ENCODE data around the gene CHCHD6. TPM values are rescaled to one million over a fixed set of nuclear protein-coding genes. Genes with fewer than 3 reads are reported as not detected.
A peak's percentile ranks its signal among the peaks of the same experiment; 100 is the strongest.

CHCHD6 gene
- total RNA-seq, 1 experiment from 2014 or later, result 47.7 TPM

DNA sequence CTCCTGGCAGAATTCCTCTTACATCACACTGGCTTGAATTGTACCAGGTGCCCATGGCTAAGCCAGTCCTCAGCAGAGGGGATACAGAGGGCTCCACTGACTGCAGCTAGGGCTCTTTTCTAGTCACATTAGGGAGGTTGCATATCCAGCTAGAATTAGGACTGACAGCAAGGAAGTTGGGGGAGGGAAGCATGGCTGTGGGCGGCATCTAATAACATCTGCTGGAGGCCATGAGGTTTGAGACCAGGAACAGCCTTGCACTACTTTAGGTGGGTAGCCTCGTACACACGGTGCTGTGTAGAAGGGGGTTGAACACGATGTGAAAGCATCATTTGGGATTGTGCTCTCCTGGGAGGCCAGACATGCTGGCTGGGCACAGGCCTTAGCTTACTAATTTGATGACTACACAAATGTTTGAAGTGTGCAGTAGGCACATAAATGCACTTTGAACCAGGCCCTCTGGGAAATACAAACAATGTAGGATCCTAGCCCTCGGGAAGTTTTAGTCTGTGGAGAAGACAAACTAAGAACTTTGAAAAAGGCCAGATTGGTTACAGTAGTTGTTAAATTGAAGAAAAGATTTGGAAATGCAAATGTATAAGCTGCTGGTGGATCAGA, 30.2 kb downstream of the CHCHD6 start:
- Histone ChIP-seq H3K9me2 (ENCODE audit: insufficient read depth) (no peaks in the 10 kb centered on the region), H2AFZ (no peak overlapping the region), H3K79me2 (ENCODE audit: low read depth) (no peaks in the 10 kb centered on the region), H3K36me3 (ENCODE audit: low read depth) (peaks cover 5% of the 10 kb centered on the region; the same call in 1 of the 2 replicates), H3K27ac (no peak overlapping the region), H4K20me1 (ENCODE audit: insufficient read depth) (0 out of 2 replicates have a peak, but pooled peaks cover 3% of the 10 kb centered on the region), H3F3A (ENCODE audit: insufficient read depth, low read depth) (no peaks in the 10 kb centered on the region), H3K4me2 (no peak overlapping the region), H3K9me3 (ENCODE audit: insufficient read depth, low read depth) (no peaks in the 10 kb centered on the region), H3K27me3 (ENCODE audit: insufficient read depth, low read depth) (no peaks in the 10 kb centered on the region), H3K4me1 (replicated peaks; ENCODE audit: insufficient read depth) (no peaks in the 10 kb centered on the region), H3K4me3 (no peak overlapping the region)
- DNase-seq, result no peak
- TF ChIP-seq EZH2 (IDR thresholded peaks at IDR 0.05; ENCODE audit: low read depth), result no peak
- TF ChIP-seq, protein P1, sequence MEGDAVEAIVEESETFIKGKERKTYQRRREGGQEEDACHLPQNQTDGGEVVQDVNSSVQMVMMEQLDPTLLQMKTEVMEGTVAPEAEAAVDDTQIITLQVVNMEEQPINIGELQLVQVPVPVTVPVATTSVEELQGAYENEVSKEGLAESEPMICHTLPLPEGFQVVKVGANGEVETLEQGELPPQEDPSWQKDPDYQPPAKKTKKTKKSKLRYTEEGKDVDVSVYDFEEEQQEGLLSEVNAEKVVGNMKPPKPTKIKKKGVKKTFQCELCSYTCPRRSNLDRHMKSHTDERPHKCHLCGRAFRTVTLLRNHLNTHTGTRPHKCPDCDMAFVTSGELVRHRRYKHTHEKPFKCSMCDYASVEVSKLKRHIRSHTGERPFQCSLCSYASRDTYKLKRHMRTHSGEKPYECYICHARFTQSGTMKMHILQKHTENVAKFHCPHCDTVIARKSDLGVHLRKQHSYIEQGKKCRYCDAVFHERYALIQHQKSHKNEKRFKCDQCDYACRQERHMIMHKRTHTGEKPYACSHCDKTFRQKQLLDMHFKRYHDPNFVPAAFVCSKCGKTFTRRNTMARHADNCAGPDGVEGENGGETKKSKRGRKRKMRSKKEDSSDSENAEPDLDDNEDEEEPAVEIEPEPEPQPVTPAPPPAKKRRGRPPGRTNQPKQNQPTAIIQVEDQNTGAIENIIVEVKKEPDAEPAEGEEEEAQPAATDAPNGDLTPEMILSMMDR (conservative IDR thresholded peaks at IDR 0.05), result no peak
- POLR2A ChIA-PET (ENCODE audit: unreplicated experiment), result no interaction called here
- CTCF ChIA-PET, result no interaction called here
- intact Hi-C loops (cut with micrococcal nuclease; ENCODE audit: unreplicated experiment), result no loop called here
- no TSS peak for BruUV-seq (replicated peaks)

DNA sequence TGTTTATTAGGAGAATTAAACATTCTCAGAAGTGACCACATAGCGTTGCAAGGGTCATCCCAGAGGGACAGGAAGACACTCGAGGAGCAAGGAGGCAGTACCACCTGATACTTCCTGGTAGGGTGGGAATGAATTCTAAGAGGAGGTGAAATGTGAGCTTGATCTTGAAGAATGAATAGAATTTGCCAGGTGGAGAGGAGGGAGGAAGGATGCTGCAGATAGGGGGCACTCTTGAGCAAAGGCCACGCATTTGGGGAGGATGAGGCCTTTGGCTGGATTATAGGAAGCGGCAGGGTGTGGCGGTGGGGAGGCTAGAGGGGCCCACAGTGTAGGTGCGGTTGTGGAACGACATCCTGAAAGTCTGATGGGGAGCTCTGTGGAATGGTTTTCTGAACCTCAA, 33.5 kb downstream of the CHCHD6 start:
- no peaks in the 10 kb centered on the region for H3K9me3 ChIP-seq (ENCODE audit: insufficient read depth, low read depth)
- H3K4me3 ChIP-seq, result no peak overlapping the region
- BruUV-seq (replicated peaks), result no TSS peak
- ChIA-PET POLR2A (ENCODE audit: unreplicated experiment) (no interaction called here), CTCF (no interaction called here)
- no peak overlapping the region for H2AFZ ChIP-seq
- H3K27ac ChIP-seq, result no peak overlapping the region
- no peaks in the 10 kb centered on the region for H3K79me2 ChIP-seq (ENCODE audit: low read depth)
- no peak overlapping the region for H3K4me2 ChIP-seq
- H3K9me2 ChIP-seq (ENCODE audit: insufficient read depth), result no peaks in the 10 kb centered on the region
- TF ChIP-seq, protein P1 (conservative IDR thresholded peaks at IDR 0.05), result 0 out of 2 replicates have a peak, but pooled peaks have one; percentile 34
- no peak for TF ChIP-seq EZH2 (IDR thresholded peaks at IDR 0.05; ENCODE audit: low read depth)
- H4K20me1 ChIP-seq (ENCODE audit: insufficient read depth), result no peaks in the 10 kb centered on the region; the same call in 1 of the 2 replicates
- no peak for DNase-seq
- H3K36me3 ChIP-seq (ENCODE audit: low read depth), result peaks cover 5% of the 10 kb centered on the region; the same call in 1 of the 2 replicates
- no peaks in the 10 kb centered on the region for H3K27me3 ChIP-seq (ENCODE audit: insufficient read depth, low read depth)
- H3K4me1 ChIP-seq (replicated peaks; ENCODE audit: insufficient read depth), result no peaks in the 10 kb centered on the region
- intact Hi-C loops (cut with micrococcal nuclease; ENCODE audit: unreplicated experiment), result no loop called here
- H3F3A ChIP-seq (ENCODE audit: insufficient read depth, low read depth), result no peaks in the 10 kb centered on the region

DNA sequence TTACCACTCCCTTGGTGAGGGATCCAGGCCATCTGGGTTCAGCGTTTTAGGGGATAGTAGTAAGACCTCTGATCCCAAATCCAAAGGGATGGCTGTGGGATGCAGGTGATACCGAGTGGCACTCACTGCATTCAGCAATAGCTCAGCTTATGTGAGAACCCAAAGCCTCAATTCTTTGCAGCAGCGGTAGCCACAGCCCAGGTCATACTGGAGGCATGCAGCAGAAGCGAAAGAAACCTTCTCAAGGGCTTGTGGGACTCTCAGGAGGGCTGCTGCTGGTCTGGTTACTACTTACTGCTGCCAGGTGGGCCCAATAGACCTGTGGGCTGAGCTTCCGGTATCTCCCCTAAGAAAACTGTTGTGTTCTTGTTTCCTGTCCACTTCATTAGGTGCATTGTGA, 38.0 kb downstream of the CHCHD6 start:
- no peak for TF ChIP-seq EZH2 (IDR thresholded peaks at IDR 0.05; ENCODE audit: low read depth)
- TF ChIP-seq, protein P1 (conservative IDR thresholded peaks at IDR 0.05), result no peak
- no peak overlapping the region for H2AFZ ChIP-seq
- DNase-seq, result no peak
- BruUV-seq (replicated peaks), result no TSS peak
- ChIA-PET CTCF (no interaction called here), POLR2A (ENCODE audit: unreplicated experiment) (no interaction called here)
- no peaks in the 10 kb centered on the region for H3K36me3 ChIP-seq (ENCODE audit: low read depth)
- H3K27me3 ChIP-seq (ENCODE audit: insufficient read depth, low read depth), result no peaks in the 10 kb centered on the region
- H3K4me3 ChIP-seq, result no peak overlapping the region
- no peaks in the 10 kb centered on the region for H3K4me1 ChIP-seq (replicated peaks; ENCODE audit: insufficient read depth)
- H3K79me2 ChIP-seq (ENCODE audit: low read depth), result no peaks in the 10 kb centered on the region
- no peak overlapping the region for H3K27ac ChIP-seq
- H3F3A ChIP-seq (ENCODE audit: insufficient read depth, low read depth), result no peaks in the 10 kb centered on the region
- H3K9me3 ChIP-seq (ENCODE audit: insufficient read depth, low read depth), result no peaks in the 10 kb centered on the region
- no peak overlapping the region for H3K4me2 ChIP-seq
- H4K20me1 ChIP-seq (ENCODE audit: insufficient read depth), result no peaks in the 10 kb centered on the region; the same call in 1 of the 2 replicates
- H3K9me2 ChIP-seq (ENCODE audit: insufficient read depth), result no peaks in the 10 kb centered on the region
- intact Hi-C loops (cut with micrococcal nuclease; ENCODE audit: unreplicated experiment), result no loop called here

All from PC-9 (cell line).